ENCODE results near the gene NOL8.

DNA sequence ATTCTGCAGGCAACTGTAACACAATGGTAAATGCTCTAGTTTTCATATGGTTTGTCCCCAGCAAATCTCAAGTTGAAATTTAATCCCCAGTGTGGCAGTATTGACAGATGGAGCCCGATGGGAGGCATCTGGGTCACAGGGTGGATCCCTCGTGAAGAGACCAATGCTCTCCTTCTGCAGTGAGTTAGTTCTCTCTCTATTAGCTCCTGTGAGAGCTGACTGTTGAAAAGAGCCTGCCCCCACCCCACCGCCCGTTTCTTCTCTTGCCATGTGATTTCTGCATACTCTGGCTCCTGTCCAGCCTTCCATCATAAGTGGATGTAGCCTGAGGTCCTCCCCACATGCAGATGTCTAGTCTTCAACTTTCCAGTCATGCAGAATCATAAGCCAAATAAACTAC is 58.7 kb downstream of the NOL8 start:
- no peak for TF ChIP-seq EZH2phosphoT487 (IDR thresholded peaks at IDR 0.05; ENCODE audit: low read length)
- TF ChIP-seq, protein P1, sequence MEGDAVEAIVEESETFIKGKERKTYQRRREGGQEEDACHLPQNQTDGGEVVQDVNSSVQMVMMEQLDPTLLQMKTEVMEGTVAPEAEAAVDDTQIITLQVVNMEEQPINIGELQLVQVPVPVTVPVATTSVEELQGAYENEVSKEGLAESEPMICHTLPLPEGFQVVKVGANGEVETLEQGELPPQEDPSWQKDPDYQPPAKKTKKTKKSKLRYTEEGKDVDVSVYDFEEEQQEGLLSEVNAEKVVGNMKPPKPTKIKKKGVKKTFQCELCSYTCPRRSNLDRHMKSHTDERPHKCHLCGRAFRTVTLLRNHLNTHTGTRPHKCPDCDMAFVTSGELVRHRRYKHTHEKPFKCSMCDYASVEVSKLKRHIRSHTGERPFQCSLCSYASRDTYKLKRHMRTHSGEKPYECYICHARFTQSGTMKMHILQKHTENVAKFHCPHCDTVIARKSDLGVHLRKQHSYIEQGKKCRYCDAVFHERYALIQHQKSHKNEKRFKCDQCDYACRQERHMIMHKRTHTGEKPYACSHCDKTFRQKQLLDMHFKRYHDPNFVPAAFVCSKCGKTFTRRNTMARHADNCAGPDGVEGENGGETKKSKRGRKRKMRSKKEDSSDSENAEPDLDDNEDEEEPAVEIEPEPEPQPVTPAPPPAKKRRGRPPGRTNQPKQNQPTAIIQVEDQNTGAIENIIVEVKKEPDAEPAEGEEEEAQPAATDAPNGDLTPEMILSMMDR (IDR thresholded peaks at IDR 0.05; ENCODE audit: low read length): no peak
- TF ChIP-seq EZH2 (optimal IDR thresholded peaks at IDR 0.05; ENCODE audit: low read depth, low read length): no peak
